HepG2 (cell line): ENCODE results near the gene SIGMAR1. TPM values are rescaled to one million over a fixed set of nuclear protein-coding genes. Genes with fewer than 3 reads are reported as not detected.

Experiments used
- CBX5 ChIP-seq: sonication (generic); formaldehyde crosslinking; IDR thresholded peaks from 2 replicates; pipeline ENCODE4 v1.4.0; 2020; ENCODE audit warnings: missing genetic modification reagents, borderline replicate concordance
- DMAP1 ChIP-seq: IDR thresholded peaks from 2 replicates; pipeline ENCODE4 v1.6.1; 2016
- EP300 ChIP-seq, 3 experiments: sonication (generic) in 1 of 3; formaldehyde crosslinking in 1 of 3; IDR thresholded peaks; 2 replicates each; pipeline versions ENCODE4 v1.5.1 to v1.6.1; 2011 to 2020; ENCODE audit warnings: low read depth in 2 of 3, low read length in 2 of 3, borderline replicate concordance in 1 of 3, improper control_type of control experiment in 1 of 3, mild to moderate bottlenecking in 1 of 3, missing genetic modification reagents in 1 of 3, moderate library complexity in 1 of 3
- FOXK2 ChIP-seq: fragments of 450-650 bp; IDR thresholded peaks from 2 replicates; pipeline ENCODE4 v1.6.1; 2016
- HDAC1 ChIP-seq: sonication (generic); formaldehyde crosslinking; IDR thresholded peaks from 2 replicates; pipeline ENCODE4 v1.5.1; 2020; ENCODE audit warnings: mild to moderate bottlenecking, missing genetic modification reagents
- HOXA3 ChIP-seq: sonication (generic); formaldehyde crosslinking; IDR thresholded peaks from 2 replicates; pipeline ENCODE4 v1.5.0; 2020; ENCODE audit warnings: missing genetic modification reagents
- MLX ChIP-seq: IDR thresholded peaks from 2 replicates; pipeline ENCODE4 v1.6.1; 2016
- MLXIP ChIP-seq: sonication (generic); formaldehyde crosslinking; IDR thresholded peaks from 2 replicates; pipeline ENCODE4 v1.9.0; 2021; ENCODE audit warnings: missing genetic modification reagents, borderline replicate concordance
- MXD3 ChIP-seq: IDR thresholded peaks from 2 replicates; pipeline ENCODE4 v1.6.1; 2016; ENCODE audit warnings: mild to moderate bottlenecking, missing biosample characterization, missing genetic modification reagents
- NFATC3 ChIP-seq: sonication (generic); formaldehyde crosslinking; IDR thresholded peaks from 2 replicates; pipeline ENCODE4 v1.5.1; 2020; ENCODE audit warnings: mild to moderate bottlenecking, missing genetic modification reagents
- REL ChIP-seq: sonication (generic); formaldehyde crosslinking; conservative IDR thresholded peaks from 2 replicates; pipeline ENCODE4 v1.8.0; 2022; ENCODE audit warnings: mild to moderate bottlenecking, missing genetic modification reagents, moderate library complexity
- ZBTB10 ChIP-seq: sonication (generic); formaldehyde crosslinking; IDR thresholded peaks from 2 replicates; pipeline ENCODE4 v1.4.0; 2020; ENCODE audit warnings: missing genetic modification reagents, borderline replicate concordance
- ZFP90 ChIP-seq: sonication (generic); formaldehyde crosslinking; IDR thresholded peaks from 2 replicates; pipeline ENCODE4 v1.8.0; 2022; ENCODE audit warnings: missing genetic modification reagents, mild to moderate bottlenecking, inconsistent platforms, borderline replicate concordance
- ZNF121 ChIP-seq: sonication (generic); formaldehyde crosslinking; IDR thresholded peaks from 2 replicates; pipeline ENCODE4 v1.5.0; 2020; ENCODE audit warnings: mild to moderate bottlenecking, missing genetic modification reagents
- ZNF235 ChIP-seq: sonication (generic); formaldehyde crosslinking; IDR thresholded peaks from 2 replicates; pipeline ENCODE4 v1.8.1; 2023; ENCODE audit warnings: mild to moderate bottlenecking, missing genetic modification reagents, borderline replicate concordance
- ZNF431 ChIP-seq: sonication (generic); formaldehyde crosslinking; IDR thresholded peaks from 2 replicates; pipeline ENCODE4 v1.9.0; 2022; ENCODE audit warnings: missing genetic modification reagents, low read depth, mild to moderate bottlenecking, borderline replicate concordance
- ZNF605 ChIP-seq: sonication (generic); formaldehyde crosslinking; IDR thresholded peaks from 2 replicates; pipeline ENCODE4 v1.8.0; 2022; ENCODE audit warnings: mild to moderate bottlenecking, missing genetic modification reagents
- ZNF607 ChIP-seq: sonication (generic); formaldehyde crosslinking; IDR thresholded peaks from 2 replicates; pipeline ENCODE4 v1.5.1; 2020; ENCODE audit warnings: missing genetic modification reagents, mild to moderate bottlenecking, borderline replicate concordance
- ZNF644 ChIP-seq: IDR thresholded peaks from 2 replicates; pipeline ENCODE4 v1.6.1; 2016; ENCODE audit warnings: low read depth
- ZNF749 ChIP-seq: sonication (generic); formaldehyde crosslinking; IDR thresholded peaks from 2 replicates; pipeline ENCODE4 v1.8.0; 2022; ENCODE audit warnings: mild to moderate bottlenecking, missing genetic modification reagents, moderate library complexity, borderline replicate concordance
- ZNF75D ChIP-seq: sonication (generic); formaldehyde crosslinking; IDR thresholded peaks from 2 replicates; pipeline ENCODE4 v1.8.1; 2023; ENCODE audit warnings: missing genetic modification reagents, mild to moderate bottlenecking, borderline replicate concordance
- polyA plus RNA-seq, 8 experiments: library from polyadenylated mRNA; depleted of rRNA in 3 of 8; stranded (reverse) in 7 of 8; unstranded in 1 of 8; fragments of >200 nt; fragmentation: Illumina TruSeq in 4 of 8; extraction: Trizol in 4 of 8; gene quantifications; 2 replicates each; pipeline versions ENCODE4 v1.2.1 to v1.2.3, GENCODE V29; 2011 to 2016; ENCODE audit warnings: low read depth in 4 of 8, missing spikeins in 1 of 8, mixed read lengths in 1 of 8; ENCODE audit not compliant: insufficient read depth in 1 of 8
- total RNA-seq, 5 experiments: library from RNA; depleted of rRNA; stranded (reverse); fragments of >200 nt; fragmentation: Illumina TruSeq; extraction: Trizol; gene quantifications; 2 replicates each; pipeline ENCODE4 v1.2.3, GENCODE V29; 2016; ENCODE audit warnings: low read depth in 1 of 5

The SIGMAR1 gene
- total and polyA plus RNA-seq, 2 of the 13 experiments (the other 11 are each of a cell fraction or from before 2014, with no cell fraction given): 38.9 to 60.8 TPM

GRCh38 chr9:34646211-34647083, 8.9 kb upstream of the SIGMAR1 start, which contains the start of gene GALT (continued):
- TF ChIP-seq ZNF235 (CRISPR knock-in tag) (peak; percentile 34; the same call in 1 of the 2 replicates), ZNF431 (CRISPR knock-in tag) (no peak; the same call in 1 of the 2 replicates), ZNF75D (no peak), FOXK2 (peak; percentile 44; the same call in 1 of the 2 replicates), MXD3 (CRISPR knock-in tag) (peak; percentile 59; the same call in 1 of the 2 replicates), HDAC1 (CRISPR knock-in tag) (peak; percentile 78), MLX (CRISPR knock-in tag) (0 out of 2 replicates have a peak, but pooled peaks have one; percentile 66), ZNF749 (CRISPR knock-in tag) (no peak; the same call in 1 of the 2 replicates), NFATC3 (no peak), MLXIP (CRISPR knock-in tag) (no peak), ZNF121 (CRISPR knock-in tag) (peak; percentile 57; the same call in 1 of the 2 replicates), HOXA3 (CRISPR knock-in tag) (peak; percentile 59), ZNF605 (CRISPR knock-in tag) (peak; percentile 63; the same call in 1 of the 2 replicates), ZBTB10 (CRISPR knock-in tag) (0 out of 2 replicates have a peak, but pooled peaks have one; percentile 22), ZFP90 (peak; percentile 72; the same call in 1 of the 2 replicates), ZNF644 (CRISPR knock-in tag) (no peak), ZNF607 (CRISPR knock-in tag) (no peak), DMAP1 (peak; percentile 78; the same call in 1 of the 2 replicates), EP300 (IDR thresholded peaks at IDR 0.05; ENCODE audit: low read depth in 2 of 2, low read length in 2 of 2) (0 out of 4 replicates have a peak, but pooled peaks of 1 of the 2 experiments have one; percentile 1), EP300 (CRISPR knock-in tag; IDR thresholded peaks at IDR 0.05; ENCODE audit: borderline replicate concordance) (peak; percentile 58; the same call in 1 of the 2 replicates), CBX5 (CRISPR knock-in tag) (peak; percentile 35; the same call in 1 of the 2 replicates), REL (CRISPR knock-in tag) (peak; percentile 87; the same call in 1 of the 2 replicates)
